ENCODE data around the gene RENBP.

- TF ChIP-seq CTCF (IDR thresholded peaks at IDR 0.05) (no peak), POLR2A (IDR thresholded peaks at IDR 0.05) (no peak)
Observed at GRCh38 chrX:153932220-153932915, 12.1 kb downstream of the RENBP start.

Data from body of pancreas (tissue), 4 donors.